AG10803 (cell line): ENCODE data around the gene FFAR3.
A peak's percentile ranks its signal among the peaks of the same experiment; 100 is the strongest.
"Not testable (repeated sequence)": the region's sequence is repeated elsewhere in the genome, so short reads cannot be mapped to it uniquely, and the experiment has no call there.

ENCODE experiments used
- DNase-seq: peaks from one replicate; pipeline ENCODE4 v3.0.0; 2010; ENCODE audit warnings: low read depth
- H3K4me3 ChIP-seq: 2 replicates; pipeline ENCODE4 v1.5.1; 2011; ENCODE audit warnings: mild to moderate bottlenecking, low read length, control low read depth
- CTCF ChIP-seq: conservative IDR thresholded peaks from 2 replicates; pipeline ENCODE4 v1.5.1; 2011; ENCODE audit warnings: mild to moderate bottlenecking, low read length, control low read depth, inconsistent platforms

The FFAR3 gene

GRCh38 chr19:35399948-35400772 is 41.9 kb downstream of the FFAR3 start:
- DNase-seq: no peak
- H3K4me3 ChIP-seq: no peak overlapping the region
- no peak for TF ChIP-seq CTCF

GRCh38 chr19:35400773-35401100 is 42.5 kb downstream of the FFAR3 start:
- DNase-seq: no peak
- no peak for TF ChIP-seq CTCF
- H3K4me3 ChIP-seq: no peak overlapping the region

GRCh38 chr19:35401416-35401815 is 43.2 kb downstream of the FFAR3 start:
- DNase-seq, H3K4me3 ChIP-seq: not testable (repeated sequence)

GRCh38 chr19:35403116-35403760 is 45.0 kb downstream of the FFAR3 start:
- TF ChIP-seq CTCF: no peak
- DNase-seq: no peak

GRCh38 chr19:35404879-35405622 is 46.8 kb downstream of the FFAR3 start:
- DNase-seq: peak; percentile 91
- H3K4me3 ChIP-seq: no peak overlapping the region
- TF ChIP-seq CTCF: no peak

More at GRCh38 chr19:35403116-35403760, 45.0 kb downstream of the FFAR3 start:
- no peak overlapping the region for H3K4me3 ChIP-seq

GRCh38 chr19:35407619-35408018 is 49.4 kb downstream of the FFAR3 start:
- no peak overlapping the region for H3K4me3 ChIP-seq
- no peak for TF ChIP-seq CTCF
- DNase-seq: no peak

- TF ChIP-seq CTCF: no peak
- DNase-seq: no peak
- no peak overlapping the region for H3K4me3 ChIP-seq
Measured at GRCh38 chr19:35408284-35409171, 50.3 kb downstream of the FFAR3 start.
